Endothelial cell of umbilical vein (primary cell): ENCODE results near the gene FRMD4A. TPM values are rescaled to one million over a fixed set of nuclear protein-coding genes. Genes with fewer than 3 reads are reported as not detected.
A peak's percentile ranks its signal among the peaks of the same experiment; 100 is the strongest.

Experiments used
- BruUV-seq: library from RNA; stranded (reverse); fragments of 400-500 nt; replicated peaks from 2 replicates; lab custom pipeline; 2021; lab: Mats Ljungman, UMichigan
- CTCF ChIA-PET: fragments of 300-600, 350-600 bp; sonication (Branson Sonifier 250); formaldehyde crosslinking; loops from one replicate; lab custom pipeline; 2021; ENCODE audit warnings: antibody characterized with exemption, inconsistent platforms; lab: Charles Lee
- POLR2A ChIA-PET: fragments of 300-600, 350-600 bp; sonication (Branson Sonifier 250); formaldehyde crosslinking; loops from one replicate; lab custom pipeline; 2021; ENCODE audit warnings: antibody characterized with exemption, inconsistent platforms; lab: Charles Lee
- DNase-seq: peaks from one replicate; pipeline ENCODE4 v3.0.0-alpha.2; 2011; ENCODE audit warnings: low read depth, low spot score
- FAIRE-seq: peaks from 2 replicates; lab custom pipeline; 2011; peaks lifted over from hg19 to GRCh38; lab: Jason Lieb, UNC
- H2AFZ ChIP-seq: 2 replicates; pipeline ENCODE4 v1.6.0; 2012; ENCODE audit warnings: low read depth, low read length, control low read depth, inconsistent platforms
- H3K27ac ChIP-seq: 2 replicates; pipeline ENCODE4 v1.5.1; 2011; ENCODE audit warnings: low read depth, mild to moderate bottlenecking, control low read depth, low read length, moderate library complexity; ENCODE audit not compliant: insufficient read depth
- H3K27me3 ChIP-seq, 2 experiments: 2 replicates each; pipeline versions ENCODE4 v1.6.0 to v1.6.1; 2011; ENCODE audit warnings: low read length in 2 of 2, mixed read lengths in 1 of 2; ENCODE audit not compliant: control insufficient read depth in 2 of 2, insufficient read depth in 2 of 2
- H3K36me3 ChIP-seq, 2 experiments: 2 replicates in 1 of 2; 3 replicates in 1 of 2; pipeline ENCODE4 v1.5.1; 2011; ENCODE audit warnings: low read length in 2 of 2, mild to moderate bottlenecking in 1 of 2, moderate library complexity in 1 of 2; ENCODE audit not compliant: control insufficient read depth in 2 of 2, insufficient read depth in 2 of 2; ENCODE audit errors: extremely low read depth in 1 of 2
- H3K4me1 ChIP-seq: 3 replicates; pipeline ENCODE4 v1.5.1; 2011; ENCODE audit warnings: mild to moderate bottlenecking, low read length; ENCODE audit not compliant: control insufficient read depth, insufficient read depth; ENCODE audit errors: extremely low read depth
- H3K4me2 ChIP-seq: 2 replicates; pipeline ENCODE4 v1.6.1; 2011; ENCODE audit warnings: low read length, control low read depth, mixed read lengths; ENCODE audit not compliant: insufficient read depth
- H3K4me3 ChIP-seq, 3 experiments: fragments of 200-600 bp in 1 of 3; sonication (generic), shearing (Covaris generic) in 1 of 3; replicated peaks in 1 of 3; 2 replicates each; pipeline ENCODE4 v1.5.1; 2011 to 2016; ENCODE audit warnings: control low read depth in 3 of 3, low read length in 3 of 3, mild to moderate bottlenecking in 2 of 3, inconsistent platforms in 1 of 3, low read depth in 1 of 3, moderate library complexity in 1 of 3; ENCODE audit not compliant: insufficient read depth in 1 of 3
- H3K79me2 ChIP-seq: 2 replicates; pipeline ENCODE4 v1.6.0; 2012; ENCODE audit warnings: low read length, inconsistent platforms; ENCODE audit not compliant: control insufficient read depth, insufficient read depth
- H3K9ac ChIP-seq: replicated peaks from 2 replicates; pipeline ENCODE3; 2011; ENCODE audit warnings: low read length, control low read depth; ENCODE audit not compliant: insufficient read depth; ENCODE audit errors: extremely low read depth
- H3K9me1 ChIP-seq: replicated peaks from 3 replicates; pipeline ENCODE4 v1.6.0; 2011; ENCODE audit warnings: mild to moderate bottlenecking, low read length; ENCODE audit not compliant: control insufficient read depth, insufficient read depth; ENCODE audit errors: extremely low read depth
- H3K9me3 ChIP-seq: replicated peaks from 2 replicates; pipeline ENCODE4 v1.5.1; 2012; ENCODE audit warnings: low read length, inconsistent platforms; ENCODE audit not compliant: control insufficient read depth, insufficient read depth
- H4K20me1 ChIP-seq: replicated peaks from 2 replicates; pipeline ENCODE3; 2011; ENCODE audit warnings: mild to moderate bottlenecking, low read length; ENCODE audit not compliant: control insufficient read depth, insufficient read depth; ENCODE audit errors: extremely low read depth
- EZH2 ChIP-seq: IDR thresholded peaks from 2 replicates; pipeline ENCODE4 v1.6.1; 2012; ENCODE audit warnings: borderline replicate concordance, low read depth, mild to moderate bottlenecking, moderate library complexity, low read length, inconsistent platforms; ENCODE audit not compliant: severe bottlenecking
- FOS ChIP-seq: IDR thresholded peaks from 2 replicates; pipeline ENCODE4 v1.6.1; 2011; ENCODE audit warnings: mild to moderate bottlenecking, low read length, moderate library complexity, borderline replicate concordance; ENCODE audit not compliant: insufficient read depth
- GATA2 ChIP-seq: IDR thresholded peaks from 2 replicates; pipeline ENCODE4 v1.7.0; 2011; ENCODE audit warnings: low read depth, mild to moderate bottlenecking, moderate library complexity, mixed read lengths, low read length; ENCODE audit not compliant: insufficient read length, insufficient read depth
- JUN ChIP-seq: IDR thresholded peaks from 2 replicates; pipeline ENCODE4 v1.6.1; 2011; ENCODE audit warnings: borderline replicate concordance, low read depth; ENCODE audit not compliant: insufficient read length, insufficient read depth
- MAX ChIP-seq: IDR thresholded peaks from 2 replicates; pipeline ENCODE4 v1.6.1; 2011; ENCODE audit not compliant: insufficient read depth, insufficient read length
- MYC ChIP-seq: IDR thresholded peaks from one replicate; pipeline ENCODE4 v1.6.1; 2011; ENCODE audit warnings: mild to moderate bottlenecking, low read depth, low read length
- POLR2A ChIP-seq: IDR thresholded peaks from 2 replicates; pipeline ENCODE4 v1.6.1; 2012; ENCODE audit warnings: low read depth, mild to moderate bottlenecking, control low read depth, low read length
- POLR2AphosphoS5 ChIP-seq: IDR thresholded peaks from 2 replicates; pipeline ENCODE4 v1.6.1; 2012; ENCODE audit warnings: low read depth, mild to moderate bottlenecking, control low read depth, low read length, moderate library complexity; ENCODE audit not compliant: insufficient read depth
- dilution Hi-C: fragments of 300-500 bp; cut with MboI; formaldehyde crosslinking; loops from one replicate; pipeline ENCODE4 v1.15.0; 2019; ENCODE audit warnings: low sequenced_read_pairs; ENCODE audit not compliant: extremely low pct_ligation_motif_present
- intact Hi-C: fragments of 100-400 bp; cut with micrococcal nuclease; formaldehyde crosslinking; loops from one replicate; pipeline ENCODE4 v1.10.0; 2022
- polyA plus RNA-seq, 4 experiments: library from polyadenylated mRNA; depleted of rRNA in 3 of 4; stranded (reverse) in 3 of 4; unstranded in 1 of 4; fragments of >200 nt; gene quantifications; 2 replicates each; pipeline versions ENCODE4 v1.2.1 to v1.2.3, GENCODE V29; 2011 to 2012; ENCODE audit warnings: missing spikeins in 1 of 4
- total RNA-seq: library from RNA; stranded (reverse); gene quantifications from 2 replicates; pipeline ENCODE4 v1.2.3, GENCODE V29; 2021
- TF ChIP-seq, protein P1 (sequence below), 2 donors: IDR thresholded peaks; 1 replicate in 1 of 2; 2 replicates in 1 of 2; pipeline ENCODE4 v1.5.1; 2011; ENCODE audit warnings: low read length in 2 of 2, mild to moderate bottlenecking in 2 of 2, moderate library complexity in 2 of 2, control low read depth in 1 of 2, inconsistent platforms in 1 of 2, low read depth in 1 of 2; ENCODE audit not compliant: insufficient read depth in 1 of 2; ENCODE audit errors: extremely low read depth in 1 of 2

The FRMD4A gene
- total and polyA plus RNA-seq, 2 donors (not counting 3 experiments of a cell fraction or from before 2014, with no cell fraction given): 123 to 148 TPM

GRCh38 chr10:14010769-14011574 lies 319.8 kb downstream of the FRMD4A start:
- no peaks in the 10 kb centered on the region for H3K9me3 ChIP-seq
- peaks cover 45% of the 10 kb centered on the region for H3K4me1 ChIP-seq
- H3K27me3 ChIP-seq: no peaks in the 10 kb centered on the region
- H3K79me2 ChIP-seq: peaks cover 12% of the 10 kb centered on the region
- H3K9me1 ChIP-seq: no peaks in the 10 kb centered on the region
- H2AFZ ChIP-seq: no peak overlapping the region
- no TSS peak for BruUV-seq
- FAIRE-seq: peak; percentile 56
- H3K27ac ChIP-seq: peak overlapping the region; percentile 93
- dilution Hi-C loops: no loop called here
- TF ChIP-seq, protein P1, sequence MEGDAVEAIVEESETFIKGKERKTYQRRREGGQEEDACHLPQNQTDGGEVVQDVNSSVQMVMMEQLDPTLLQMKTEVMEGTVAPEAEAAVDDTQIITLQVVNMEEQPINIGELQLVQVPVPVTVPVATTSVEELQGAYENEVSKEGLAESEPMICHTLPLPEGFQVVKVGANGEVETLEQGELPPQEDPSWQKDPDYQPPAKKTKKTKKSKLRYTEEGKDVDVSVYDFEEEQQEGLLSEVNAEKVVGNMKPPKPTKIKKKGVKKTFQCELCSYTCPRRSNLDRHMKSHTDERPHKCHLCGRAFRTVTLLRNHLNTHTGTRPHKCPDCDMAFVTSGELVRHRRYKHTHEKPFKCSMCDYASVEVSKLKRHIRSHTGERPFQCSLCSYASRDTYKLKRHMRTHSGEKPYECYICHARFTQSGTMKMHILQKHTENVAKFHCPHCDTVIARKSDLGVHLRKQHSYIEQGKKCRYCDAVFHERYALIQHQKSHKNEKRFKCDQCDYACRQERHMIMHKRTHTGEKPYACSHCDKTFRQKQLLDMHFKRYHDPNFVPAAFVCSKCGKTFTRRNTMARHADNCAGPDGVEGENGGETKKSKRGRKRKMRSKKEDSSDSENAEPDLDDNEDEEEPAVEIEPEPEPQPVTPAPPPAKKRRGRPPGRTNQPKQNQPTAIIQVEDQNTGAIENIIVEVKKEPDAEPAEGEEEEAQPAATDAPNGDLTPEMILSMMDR (IDR thresholded peaks at IDR 0.05; ENCODE audit: extremely low read depth in 1 of 2, insufficient read depth in 1 of 2, low read depth in 1 of 2, low read length in 2 of 2): no peak
- TF ChIP-seq JUN: no peak
- no peak for TF ChIP-seq FOS
- no peak for TF ChIP-seq EZH2
- no peak for TF ChIP-seq POLR2AphosphoS5
- TF ChIP-seq MAX: no peak
- TF ChIP-seq POLR2A: no peak
- no peak for TF ChIP-seq GATA2
- no peak for TF ChIP-seq MYC
- POLR2A ChIA-PET: interaction anchor here (0.5 kb wide), 1 partner anchor 18 kb away, joined by 4 read pairs; no protein-coding TSS in a partner anchor
- no peaks in the 10 kb centered on the region for H3K36me3 ChIP-seq
- H3K9ac ChIP-seq: no peak overlapping the region
- no peaks in the 10 kb centered on the region for H4K20me1 ChIP-seq
- H3K4me2 ChIP-seq: no peak overlapping the region
- intact Hi-C loops: loop anchor here (1.0 kb wide), 1 partner anchor 50 kb away; no protein-coding TSS in a partner anchor
- CTCF ChIA-PET: interaction anchor here (1.3 kb wide), 2 partner anchors 9 to 83 kb away, joined by 3 to 6 read pairs; no protein-coding TSS in a partner anchor
- no peak for DNase-seq
- H3K4me3 ChIP-seq: no peak overlapping the region
